Measurements from ENCODE around the gene FANCC. TPM values are rescaled to one million over a fixed set of nuclear protein-coding genes. Genes with fewer than 3 reads are reported as not detected.
"Not testable (repeated sequence)": the region's sequence is repeated elsewhere in the genome, so short reads cannot be mapped to it uniquely, and the experiment has no call there.

The FANCC gene
- total and polyA plus RNA-seq, 2 of the 13 experiments (the other 11 are each of a cell fraction or from before 2014, with no cell fraction given) = 7.4 to 8.6 TPM

GRCh38 chr9:95329061-95329460 is 11.6 kb upstream of the FANCC start:
- H4K20me1 ChIP-seq (ENCODE audit: insufficient read depth, low read length); H3K27ac ChIP-seq (ENCODE audit: extremely low read length, insufficient read depth, low read length); FAIRE-seq; BruUV-seq (replicated peaks); H3K79me2 ChIP-seq (ENCODE audit: insufficient read depth, low read length); CTCF ChIA-PET (ENCODE audit: low intra/inter-chr PET ratio, low total read pairs); intact Hi-C loops (cut with micrococcal nuclease; ENCODE audit: unreplicated experiment); in situ Hi-C loops (cut with HindIII; ENCODE audit: extremely low pct_ligation_motif_present, low pct_unique_long_range_greater_than_20kb); H3K4me3 ChIP-seq (replicated peaks in 1 of 3; ENCODE audit: insufficient read depth in 1 of 3, low read depth in 2 of 3, low read length in 3 of 3); H3K9ac ChIP-seq (ENCODE audit: insufficient read depth, low read depth, low read length); H3K36me3 ChIP-seq (replicated peaks in 1 of 2; ENCODE audit: control insufficient read depth in 1 of 2, insufficient read depth in 2 of 2, low read length in 2 of 2); H3K27me3 ChIP-seq (ENCODE audit: control insufficient read depth in 1 of 2, insufficient read depth in 2 of 2, low read length in 2 of 2); H2AFZ ChIP-seq (ENCODE audit: low read length); TF ChIP-seq SOX13 (IDR thresholded peaks at IDR 0.05): not testable (repeated sequence)
- H3K4me1 ChIP-seq (ENCODE audit: insufficient read depth, low read length) = peaks cover 45% of the 10 kb centered on the region
- DNase-seq (ENCODE audit: low spot score) (peak; percentile 64), ATAC-seq (peak; percentile 79)
- H3K9me3 ChIP-seq (ENCODE audit: low read length) = peaks cover 30% of the 10 kb centered on the region
- H3K4me2 ChIP-seq (ENCODE audit: low read depth, low read length) = peak overlapping the region; percentile 14; the same call in 1 of the 2 replicates
- POLR2A ChIA-PET = interaction anchor here (0.9 to 1.6 kb wide), 2 partner anchors 11 to 182 kb away, joined by 3 to 7 read pairs; partner anchors contain the start of gene FANCC
- WGBS (ENCODE audit: low lambda C conversion rate) = 4% methylated on average over 6 of the region's 6 CpGs
- TF ChIP-seq SAP130 (CRISPR knock-in tag; IDR thresholded peaks at IDR 0.05; ENCODE audit: low read depth) = peak; percentile 34; the same call in 1 of the 2 replicates
- peak; percentile 86 for TF ChIP-seq TEAD3 (CRISPR knock-in tag; optimal IDR thresholded peaks at IDR 0.05; ENCODE audit: borderline replicate concordance)
- peak; percentile 93 for TF ChIP-seq SP5 (CRISPR knock-in tag; IDR thresholded peaks at IDR 0.05; ENCODE audit: borderline replicate concordance, low read depth)
- TF ChIP-seq PITX1 (CRISPR knock-in tag; IDR thresholded peaks at IDR 0.05) = peak; percentile 69; the same call in 1 of the 2 replicates
- TF ChIP-seq ZNF644 (CRISPR knock-in tag; IDR thresholded peaks at IDR 0.05; ENCODE audit: low read depth) = peak; percentile 34; the same call in 1 of the 2 replicates
- peak; percentile 54; the same call in 1 of the 2 replicates for TF ChIP-seq ZNF331 (CRISPR knock-in tag; IDR thresholded peaks at IDR 0.05)
- 0 out of 2 replicates have a peak, but pooled peaks have one; percentile 28 for TF ChIP-seq NCOA2 (CRISPR knock-in tag; IDR thresholded peaks at IDR 0.05)
- peak; percentile 56 for TF ChIP-seq ZNF770 (CRISPR knock-in tag; IDR thresholded peaks at IDR 0.05)
- peak; percentile 64; the same call in 1 of the 2 replicates for TF ChIP-seq RELA (CRISPR knock-in tag; IDR thresholded peaks at IDR 0.05)
- peak; percentile 7; the same call in 1 of the 2 replicates for TF ChIP-seq TCF7 (IDR thresholded peaks at IDR 0.05; ENCODE audit: low read depth)
- peak; percentile 69; the same call in 1 of the 2 replicates for TF ChIP-seq NFKBIZ (CRISPR knock-in tag; IDR thresholded peaks at IDR 0.05)
- 0 out of 2 replicates have a peak, but pooled peaks have one; percentile 18 for TF ChIP-seq BHLHE40 (IDR thresholded peaks at IDR 0.05; ENCODE audit: low read length)
- TF ChIP-seq ZBTB7B (CRISPR knock-in tag; IDR thresholded peaks at IDR 0.05) = 0 out of 2 replicates have a peak, but pooled peaks have one; percentile 44
- TF ChIP-seq HOXA3 (CRISPR knock-in tag; IDR thresholded peaks at IDR 0.05) = peak; percentile 45; the same call in 1 of the 2 replicates
- TF ChIP-seq RXRA (CRISPR knock-in tag; IDR thresholded peaks at IDR 0.05) = peak; percentile 31; the same call in 1 of the 2 replicates
- TF ChIP-seq PAXIP1 (CRISPR knock-in tag; conservative IDR thresholded peaks at IDR 0.05) = peak; percentile 46; the same call in 1 of the 2 replicates
- 0 out of 4 replicates have a peak, but pooled peaks of 1 of the 2 experiments have one; percentile 7 for TF ChIP-seq SOX13 (CRISPR knock-in tag; conservative IDR thresholded peaks at IDR 0.05 in 1 of 2, IDR thresholded peaks at IDR 0.05 in 1 of 2)
- peak; percentile 54; the same call in 1 of the 2 replicates for TF ChIP-seq SALL1 (CRISPR knock-in tag; IDR thresholded peaks at IDR 0.05)
